Keratinocyte (primary cell): ENCODE results near the gene ADGRA3. TPM values are rescaled to one million over a fixed set of nuclear protein-coding genes. Genes with fewer than 3 reads are reported as not detected.
A peak's percentile ranks its signal among the peaks of the same experiment; 100 is the strongest.

Source experiments
- DNase-seq: peaks from one replicate; pipeline ENCODE4 v3.0.0-alpha.2; 2011; ENCODE audit warnings: low read depth, missing footprints, low spot score
- FAIRE-seq: peaks from 2 replicates; lab custom pipeline; 2011; peaks lifted over from hg19 to GRCh38; lab: Jason Lieb, UNC
- H2AFZ ChIP-seq: 2 replicates; pipeline ENCODE4 v1.6.0; 2012; ENCODE audit warnings: low read length, control low read depth, inconsistent platforms; ENCODE audit not compliant: control insufficient read depth
- H3K27ac ChIP-seq: 2 replicates; pipeline ENCODE4 v1.5.1; 2011; ENCODE audit warnings: low read length; ENCODE audit not compliant: control insufficient read depth, insufficient read depth
- H3K27me3 ChIP-seq: 3 replicates; pipeline ENCODE4 v1.6.0; 2011; ENCODE audit warnings: low read length; ENCODE audit not compliant: control insufficient read depth, insufficient read depth; ENCODE audit errors: extremely low read depth
- H3K36me3 ChIP-seq, 2 experiments: 2 replicates in 1 of 2; 3 replicates in 1 of 2; pipeline ENCODE4 v1.5.1; 2011; ENCODE audit warnings: low read length in 2 of 2, mild to moderate bottlenecking in 1 of 2; ENCODE audit not compliant: control insufficient read depth in 2 of 2, insufficient read depth in 2 of 2; ENCODE audit errors: extremely low read depth in 1 of 2
- H3K4me1 ChIP-seq: 3 replicates; pipeline ENCODE4 v1.5.1; 2011; ENCODE audit warnings: low read length; ENCODE audit not compliant: control insufficient read depth, insufficient read depth; ENCODE audit errors: extremely low read depth
- H3K4me2 ChIP-seq: 3 replicates; pipeline ENCODE4 v1.6.0; 2011; ENCODE audit warnings: low read depth, low read length; ENCODE audit not compliant: control insufficient read depth, insufficient read depth; ENCODE audit errors: extremely low read depth
- H3K4me3 ChIP-seq, 3 experiments: fragments of 200-600 bp in 1 of 3; sonication (generic) in 1 of 3; 2 replicates in 2 of 3; 3 replicates in 1 of 3; pipeline ENCODE4 v1.5.1; 2011 to 2016; ENCODE audit warnings: low read length in 3 of 3, mild to moderate bottlenecking in 3 of 3, control low read depth in 2 of 3, inconsistent platforms in 1 of 3, low read depth in 1 of 3, mixed read lengths in 1 of 3, mixed run types in 1 of 3, moderate library complexity in 1 of 3; ENCODE audit not compliant: control insufficient read depth in 2 of 3, insufficient read depth in 2 of 3; ENCODE audit errors: extremely low read depth in 1 of 3
- H3K79me2 ChIP-seq: 2 replicates; pipeline ENCODE4 v1.6.0; 2012; ENCODE audit warnings: low read length; ENCODE audit not compliant: control insufficient read depth, insufficient read depth
- H3K9ac ChIP-seq: 3 replicates; pipeline ENCODE4 v1.6.0; 2011; ENCODE audit warnings: low read length; ENCODE audit not compliant: control insufficient read depth, insufficient read depth; ENCODE audit errors: extremely low read depth
- H3K9me1 ChIP-seq: 3 replicates; pipeline ENCODE4 v1.6.0; 2011; ENCODE audit warnings: low read length; ENCODE audit not compliant: control insufficient read depth, insufficient read depth; ENCODE audit errors: extremely low read depth
- H3K9me3 ChIP-seq: 2 replicates; pipeline ENCODE4 v1.5.1; 2012; ENCODE audit warnings: low read depth, low read length; ENCODE audit not compliant: control insufficient read depth
- H4K20me1 ChIP-seq: 3 replicates; pipeline ENCODE4 v1.6.0; 2011; ENCODE audit warnings: low read length; ENCODE audit not compliant: control insufficient read depth, insufficient read depth; ENCODE audit errors: extremely low read depth
- EZH2 ChIP-seq: IDR thresholded peaks from one replicate; pipeline ENCODE4 v1.6.1; 2012; ENCODE audit warnings: inconsistent platforms, mild to moderate bottlenecking, low read length, moderate library complexity
- dilution Hi-C: fragments of 300-500 bp; cut with MboI; formaldehyde crosslinking; loops from one replicate; pipeline ENCODE4 v1.7.0; 2020; ENCODE audit warnings: low sequenced_read_pairs; ENCODE audit not compliant: extremely low pct_ligation_motif_present
- polyA plus RNA-seq, 5 experiments: library from polyadenylated mRNA; depleted of rRNA in 3 of 5; stranded (reverse) in 3 of 5; stranded (forward) in 1 of 5; unstranded in 1 of 5; fragments of >200 nt; gene quantifications; 1 replicate in 1 of 5; 2 replicates in 3 of 5; 3 replicates in 1 of 5; pipeline versions ENCODE4 v1.2.1 to v1.2.3, GENCODE V29; 2011 to 2012; ENCODE audit warnings: missing spikeins in 2 of 5, low read depth in 1 of 5, low replicate concordance in 1 of 5
- TF ChIP-seq, protein P1 (sequence below), 3 experiments: IDR thresholded peaks in 1 of 3; conservative IDR thresholded peaks in 1 of 3; optimal IDR thresholded peaks in 1 of 3; 2 replicates in 2 of 3; 3 replicates in 1 of 3; pipeline versions ENCODE3 to v1.5.1; 2011; ENCODE audit warnings: low read length in 3 of 3, mild to moderate bottlenecking in 3 of 3, moderate library complexity in 2 of 3, control low read depth in 1 of 3, inconsistent platforms in 1 of 3; ENCODE audit not compliant: insufficient read depth in 2 of 3; ENCODE audit errors: extremely low read depth in 1 of 3

Gene ADGRA3
- polyA plus RNA-seq, 1 donor (not counting 4 experiments of a cell fraction or from before 2014, with no cell fraction given): 38.7 TPM

DNA sequence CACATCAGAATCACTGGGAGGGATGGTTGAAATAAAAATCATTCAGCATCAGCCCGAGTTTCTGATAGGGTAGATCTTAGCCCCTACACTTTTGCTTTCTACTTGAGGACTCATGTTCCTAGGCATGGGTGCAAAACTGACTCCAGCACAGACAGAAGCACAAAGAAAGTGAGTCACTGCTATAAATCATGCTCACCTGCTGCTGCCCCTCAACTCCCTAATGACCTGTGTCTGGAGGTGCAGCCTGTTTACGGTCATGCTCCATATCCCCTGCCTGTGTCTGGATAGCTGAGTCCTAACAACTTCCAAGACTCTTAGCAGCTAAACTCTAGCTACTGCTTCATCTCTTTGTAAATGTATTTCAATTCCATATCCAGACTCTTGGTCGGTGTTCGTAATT, 57.8 kb downstream of the ADGRA3 start:
- H3K9me1 ChIP-seq: no peaks in the 10 kb centered on the region
- H3K36me3 ChIP-seq: peaks cover 3 to 4% of the 10 kb centered on the region in 2 experiments
- no peaks in the 10 kb centered on the region for H4K20me1 ChIP-seq
- no peak for TF ChIP-seq EZH2
- TF ChIP-seq, protein P1, sequence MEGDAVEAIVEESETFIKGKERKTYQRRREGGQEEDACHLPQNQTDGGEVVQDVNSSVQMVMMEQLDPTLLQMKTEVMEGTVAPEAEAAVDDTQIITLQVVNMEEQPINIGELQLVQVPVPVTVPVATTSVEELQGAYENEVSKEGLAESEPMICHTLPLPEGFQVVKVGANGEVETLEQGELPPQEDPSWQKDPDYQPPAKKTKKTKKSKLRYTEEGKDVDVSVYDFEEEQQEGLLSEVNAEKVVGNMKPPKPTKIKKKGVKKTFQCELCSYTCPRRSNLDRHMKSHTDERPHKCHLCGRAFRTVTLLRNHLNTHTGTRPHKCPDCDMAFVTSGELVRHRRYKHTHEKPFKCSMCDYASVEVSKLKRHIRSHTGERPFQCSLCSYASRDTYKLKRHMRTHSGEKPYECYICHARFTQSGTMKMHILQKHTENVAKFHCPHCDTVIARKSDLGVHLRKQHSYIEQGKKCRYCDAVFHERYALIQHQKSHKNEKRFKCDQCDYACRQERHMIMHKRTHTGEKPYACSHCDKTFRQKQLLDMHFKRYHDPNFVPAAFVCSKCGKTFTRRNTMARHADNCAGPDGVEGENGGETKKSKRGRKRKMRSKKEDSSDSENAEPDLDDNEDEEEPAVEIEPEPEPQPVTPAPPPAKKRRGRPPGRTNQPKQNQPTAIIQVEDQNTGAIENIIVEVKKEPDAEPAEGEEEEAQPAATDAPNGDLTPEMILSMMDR (optimal IDR thresholded peaks at IDR 0.05 in 1 of 3, IDR thresholded peaks at IDR 0.05 in 1 of 3, conservative IDR thresholded peaks at IDR 0.05 in 1 of 3; ENCODE audit: extremely low read depth in 1 of 3, insufficient read depth in 2 of 3, low read length in 3 of 3): no peak
- no peaks in the 10 kb centered on the region for H3K27me3 ChIP-seq
- H3K4me1 ChIP-seq: peaks cover 6% of the 10 kb centered on the region
- no peak overlapping the region for H2AFZ ChIP-seq
- no peak overlapping the region for H3K4me3 ChIP-seq
- peaks cover 7% of the 10 kb centered on the region for H3K79me2 ChIP-seq
- no peak overlapping the region for H3K4me2 ChIP-seq
- no peak overlapping the region for H3K9ac ChIP-seq
- FAIRE-seq (peak; percentile 60), DNase-seq (no peak)
- no peaks in the 10 kb centered on the region for H3K9me3 ChIP-seq
- H3K27ac ChIP-seq: no peak overlapping the region
- dilution Hi-C loops: no loop called here

DNA sequence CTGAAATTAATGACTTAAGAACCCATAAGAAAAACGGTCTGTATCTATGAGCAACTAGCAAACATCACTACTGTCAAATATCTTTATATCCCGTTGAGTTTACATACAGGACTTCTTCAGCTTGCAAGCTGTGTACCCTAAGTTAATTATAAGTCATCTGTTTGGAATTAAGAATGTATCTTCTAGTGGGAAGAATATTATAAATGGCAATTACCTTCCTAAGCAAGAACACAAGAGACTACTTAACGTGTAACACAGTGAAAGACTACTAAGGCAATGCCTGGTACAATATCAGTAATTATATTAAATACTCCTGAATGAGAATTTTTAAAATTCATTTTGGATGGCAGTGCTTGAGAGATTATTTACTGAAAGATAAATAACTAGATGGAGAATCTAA, 58.5 kb downstream of the ADGRA3 start:
- Histone ChIP-seq H2AFZ (no peak overlapping the region), H3K4me1 (peaks cover 6% of the 10 kb centered on the region), H3K79me2 (no peaks in the 10 kb centered on the region), H3K36me3 (peaks cover 0 to 4% of the 10 kb centered on the region in 2 experiments), H3K4me3 (no peak overlapping the region), H4K20me1 (no peaks in the 10 kb centered on the region), H3K27me3 (no peaks in the 10 kb centered on the region), H3K9me3 (no peaks in the 10 kb centered on the region), H3K4me2 (no peak overlapping the region), H3K9me1 (no peaks in the 10 kb centered on the region), H3K9ac (no peak overlapping the region), H3K27ac (no peak overlapping the region)
- TF ChIP-seq, protein P1 (optimal IDR thresholded peaks at IDR 0.05 in 1 of 3, IDR thresholded peaks at IDR 0.05 in 1 of 3, conservative IDR thresholded peaks at IDR 0.05 in 1 of 3; ENCODE audit: extremely low read depth in 1 of 3, insufficient read depth in 2 of 3, low read length in 3 of 3): no peak
- no peak for TF ChIP-seq EZH2
- dilution Hi-C loops: no loop called here
- no peak for DNase-seq
- FAIRE-seq: no peak
